Ecto neural progenitor cell (in vitro differentiated cells): ENCODE results near the gene C1QTNF12.
"Not testable (repeated sequence)": the region's sequence is repeated elsewhere in the genome, so short reads cannot be mapped to it uniquely, and the experiment has no call there.

Source experiments
- DNase-seq: peaks from one replicate; pipeline ENCODE4 v3.0.0-alpha.2; 2018; ENCODE audit warnings: low spot score

The C1QTNF12 gene

GRCh38 chr1:1259540-1259939, 13.0 kb upstream of the C1QTNF12 start:
- no peak for DNase-seq

- no peak for DNase-seq
Measured at GRCh38 chr1:1259119-1259488, 12.6 kb upstream of the C1QTNF12 start.

GRCh38 chr1:1256956-1257871, 10.7 kb upstream of the C1QTNF12 start:
- no peak for DNase-seq

- DNase-seq: no peak
Measured at GRCh38 chr1:1255611-1256010, 9.1 kb upstream of the C1QTNF12 start.

- DNase-seq: no peak
Measured at GRCh38 chr1:1255078-1255477, 8.6 kb upstream of the C1QTNF12 start.

DNA sequence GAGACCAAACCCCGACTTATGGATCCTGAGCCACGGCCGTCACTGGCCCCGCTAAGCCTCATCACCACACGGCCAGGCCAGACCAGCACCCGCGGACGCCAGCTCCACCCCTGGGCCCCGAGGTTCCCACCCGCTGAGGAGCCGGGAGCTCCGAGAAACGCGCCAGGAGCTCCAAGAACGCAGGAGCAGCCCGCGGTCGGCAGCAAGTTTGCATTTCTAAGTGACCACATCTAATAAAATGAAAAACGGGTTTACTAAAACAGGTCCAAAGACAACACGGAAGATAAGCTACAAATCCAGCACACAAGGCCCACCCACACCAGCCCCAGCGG, 8.1 kb upstream of the C1QTNF12 start:
- DNase-seq: no peak

DNA sequence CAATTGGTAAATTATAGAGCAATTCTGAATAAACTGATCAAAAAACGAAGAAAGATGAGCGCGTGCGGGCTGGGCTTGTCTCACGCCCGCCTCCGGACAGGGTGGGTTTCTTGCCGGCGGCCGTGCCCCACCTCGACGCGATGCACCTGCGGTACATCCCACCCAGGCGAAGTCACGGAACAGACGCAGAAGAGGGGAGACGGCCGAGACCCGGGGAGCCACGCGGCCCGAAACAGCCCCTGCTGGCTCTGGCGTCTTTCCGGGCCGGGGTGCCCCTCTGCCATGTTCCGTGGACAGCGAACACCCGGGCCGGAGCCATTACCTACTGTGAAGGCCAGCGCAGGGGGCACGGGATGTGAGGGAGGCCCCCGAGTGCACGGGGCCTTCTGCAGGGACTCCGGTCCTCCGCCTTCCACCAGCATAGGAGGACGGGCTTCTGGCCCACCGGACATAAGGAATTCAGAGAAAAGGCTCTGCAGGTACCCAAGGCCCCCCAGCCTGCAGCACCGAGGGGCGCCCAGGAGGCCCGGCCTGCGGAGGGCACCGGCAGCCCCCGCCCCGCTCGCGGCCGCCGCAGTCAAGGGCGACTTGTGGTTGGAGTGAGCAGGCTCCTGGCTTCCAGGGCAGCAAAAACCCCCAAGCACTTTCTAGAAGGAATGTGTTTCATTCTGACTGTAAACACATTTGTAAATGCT, 7.6 kb upstream of the C1QTNF12 start:
- no peak for DNase-seq

DNA sequence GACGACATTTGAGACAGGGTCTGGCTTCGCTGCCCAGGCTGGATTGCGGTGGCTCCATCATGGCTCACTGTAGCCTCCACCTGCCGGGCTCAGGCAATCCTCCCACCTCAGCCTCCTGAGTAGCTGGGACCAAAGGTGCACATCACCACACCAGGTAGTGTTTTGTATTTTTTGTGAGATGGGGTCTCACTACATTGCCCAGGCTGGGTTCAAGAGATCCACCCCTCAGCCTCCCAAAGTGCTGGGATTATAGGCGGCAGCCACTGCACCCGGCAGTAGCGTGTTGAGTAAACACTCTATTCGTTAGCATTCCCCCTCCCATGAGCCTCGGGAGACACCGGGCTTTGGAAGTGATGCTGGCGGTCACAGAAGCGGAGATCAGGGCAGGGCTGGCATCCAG, 6.8 kb upstream of the C1QTNF12 start:
- no peak for DNase-seq

DNA sequence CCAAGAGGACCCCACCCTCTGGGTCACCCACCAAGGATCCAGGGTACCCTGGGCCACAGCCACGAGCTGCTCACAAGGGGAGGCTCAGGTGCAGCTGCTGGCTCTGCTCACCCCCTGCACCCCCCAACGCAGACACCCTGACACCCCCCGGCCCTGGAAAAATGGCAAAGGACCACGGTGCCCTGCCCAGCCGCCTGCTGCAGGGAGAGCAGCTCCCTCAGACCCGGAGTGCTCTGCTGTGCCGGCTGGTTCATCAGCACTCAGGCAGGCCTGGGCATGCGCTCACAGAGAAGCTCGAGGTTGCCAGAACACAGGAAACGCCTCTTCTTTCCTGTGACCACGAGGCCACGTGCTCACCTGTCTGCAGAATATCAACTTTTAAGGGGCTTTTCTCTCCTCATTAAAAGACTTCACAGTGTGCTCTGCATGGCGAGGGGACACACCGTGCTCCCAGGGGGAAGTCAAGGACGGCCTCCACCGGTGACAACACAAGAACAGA, 4.3 kb upstream of the C1QTNF12 start:
- DNase-seq: no peak

DNA sequence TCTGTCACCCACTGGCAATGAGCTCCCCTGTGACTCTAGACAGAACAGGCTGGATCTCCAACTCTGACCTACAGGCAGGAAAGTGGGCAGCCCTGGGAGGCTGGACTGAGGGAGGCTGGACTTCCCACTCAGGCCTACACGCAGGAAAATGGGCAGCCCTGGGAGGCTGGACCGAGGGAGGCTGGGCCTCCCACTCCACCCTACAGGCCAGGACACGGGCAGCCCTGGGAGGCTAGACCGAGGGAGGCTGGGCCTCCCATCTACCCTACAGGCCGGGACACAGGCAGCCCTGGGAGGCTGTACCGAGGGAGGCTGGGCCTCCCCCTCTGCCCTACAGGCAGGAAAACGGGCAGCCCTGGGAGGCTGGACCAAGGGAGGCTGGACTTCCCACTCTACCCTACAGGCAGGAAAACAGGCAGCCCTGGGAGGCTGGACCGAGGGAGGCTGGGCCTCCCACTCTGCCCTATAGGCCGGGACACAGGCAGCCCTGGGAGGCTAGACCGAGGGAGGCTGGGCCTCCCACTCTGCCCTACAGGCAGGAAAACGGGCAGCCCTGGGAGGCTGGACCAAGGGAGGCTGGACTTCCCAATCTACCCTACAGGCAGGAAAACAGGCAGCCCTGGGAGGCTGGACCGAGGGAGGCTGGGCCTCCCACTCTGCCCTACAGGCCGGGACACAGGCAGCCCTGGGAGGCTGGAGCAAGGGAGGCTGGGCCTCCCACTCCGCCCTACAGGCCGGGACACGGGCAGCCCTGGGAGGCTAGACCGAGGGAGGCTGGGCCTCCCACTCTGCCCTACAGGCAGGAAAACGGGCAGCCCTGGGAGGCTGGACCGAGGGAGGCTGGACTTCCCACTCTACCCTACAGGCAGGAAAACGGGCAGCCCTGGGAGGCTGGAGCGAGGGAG, 1.7 kb upstream of the C1QTNF12 start:
- DNase-seq: not testable (repeated sequence)

DNA sequence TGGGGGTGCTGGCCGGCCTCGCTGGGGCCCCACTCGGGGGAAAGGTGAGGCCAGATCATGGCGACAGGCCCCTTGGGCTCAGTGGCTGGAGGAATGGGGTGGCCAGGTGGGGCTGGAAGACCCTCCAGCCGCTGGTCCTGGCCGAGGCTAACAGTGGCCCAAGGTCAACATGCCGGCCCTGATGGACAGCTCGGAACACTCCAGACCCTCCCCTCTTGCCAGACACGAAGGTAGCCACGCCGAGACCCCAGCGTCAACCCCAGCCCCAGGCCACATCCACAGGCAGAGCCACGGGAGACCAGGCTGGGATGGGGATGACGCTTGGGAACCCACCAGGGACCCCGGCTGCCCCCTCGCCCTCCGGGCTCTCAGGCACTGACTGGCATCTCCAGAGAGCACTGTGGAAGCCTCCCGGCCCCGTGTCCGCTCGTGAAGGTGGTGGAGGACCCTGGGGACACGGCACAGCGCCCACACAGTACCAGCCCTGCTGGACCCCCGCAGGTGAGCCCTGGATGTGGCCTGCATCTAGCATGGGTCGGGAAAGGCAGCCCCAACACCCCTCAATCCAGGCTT, 905 bp upstream of the C1QTNF12 start:
- DNase-seq: no peak

DNA sequence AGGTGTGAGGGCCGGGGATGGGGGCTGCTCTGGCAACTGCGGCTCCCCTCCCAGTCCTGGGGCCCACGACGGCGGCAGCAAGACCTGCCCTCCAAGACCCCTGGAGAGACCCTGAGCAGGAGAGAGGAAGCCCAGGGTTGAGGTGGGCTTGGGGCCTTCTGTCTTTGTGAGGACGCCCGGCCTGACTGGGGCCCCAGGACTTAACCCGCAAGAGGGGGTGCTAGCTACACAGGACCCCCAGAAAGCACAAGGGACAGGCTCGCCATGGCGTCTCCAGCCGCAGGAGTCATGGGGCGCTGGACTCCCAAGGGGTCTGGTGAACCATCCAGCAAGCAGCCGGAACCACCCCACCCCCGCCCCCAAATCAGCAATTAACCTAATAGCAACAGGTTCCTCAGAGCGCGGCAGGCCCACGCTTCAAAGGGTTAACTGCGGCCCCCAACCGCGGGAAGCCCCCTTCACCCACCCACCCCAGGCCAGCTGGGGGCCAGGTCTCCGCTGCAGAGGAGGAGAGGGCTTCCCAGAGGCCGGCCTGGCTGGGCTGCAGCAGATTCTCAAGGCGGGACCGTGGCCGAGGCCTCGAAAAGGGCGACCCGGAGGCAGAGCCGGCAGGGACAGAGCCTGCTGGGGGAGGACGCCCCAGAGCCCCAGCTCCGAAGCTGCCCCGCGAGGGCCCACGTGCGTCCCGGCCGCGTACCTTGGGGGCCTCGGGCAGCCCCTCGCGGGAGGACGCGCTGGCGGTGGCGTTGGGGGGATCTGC, 525 bp downstream of the C1QTNF12 start:
- DNase-seq: no peak

DNA sequence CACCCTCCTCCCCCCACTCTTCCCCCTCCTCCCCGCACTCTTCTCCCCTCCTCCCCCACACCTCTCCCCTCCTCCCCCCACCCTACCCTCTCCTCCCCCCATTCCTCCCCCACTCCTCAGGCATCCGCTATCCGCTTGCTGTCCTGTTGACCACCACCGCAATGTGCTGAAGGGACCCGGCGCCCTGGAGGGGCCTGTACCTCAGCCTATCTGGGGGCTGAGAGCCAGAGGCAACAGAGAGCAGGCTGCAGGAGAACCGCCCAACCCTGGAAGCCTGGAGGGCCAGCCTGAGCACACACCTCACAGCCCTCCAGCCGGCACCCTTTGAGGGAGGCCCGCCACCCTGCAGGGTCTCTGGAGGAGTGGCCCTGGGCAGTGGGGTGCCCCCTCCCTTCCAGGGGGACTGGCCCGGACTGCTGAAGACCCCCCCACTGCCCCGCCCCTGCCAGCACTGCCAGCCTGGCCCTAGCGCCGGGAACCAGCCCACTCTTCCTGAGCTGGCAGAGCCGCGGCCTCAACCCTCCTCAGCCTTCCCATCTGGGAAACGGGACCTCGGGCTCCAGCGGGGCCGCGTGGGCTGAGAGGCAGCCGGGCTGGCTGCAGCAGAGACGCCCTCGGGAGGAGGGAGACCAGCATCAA, 1.2 kb downstream of the C1QTNF12 start:
- DNase-seq: no peak

DNA sequence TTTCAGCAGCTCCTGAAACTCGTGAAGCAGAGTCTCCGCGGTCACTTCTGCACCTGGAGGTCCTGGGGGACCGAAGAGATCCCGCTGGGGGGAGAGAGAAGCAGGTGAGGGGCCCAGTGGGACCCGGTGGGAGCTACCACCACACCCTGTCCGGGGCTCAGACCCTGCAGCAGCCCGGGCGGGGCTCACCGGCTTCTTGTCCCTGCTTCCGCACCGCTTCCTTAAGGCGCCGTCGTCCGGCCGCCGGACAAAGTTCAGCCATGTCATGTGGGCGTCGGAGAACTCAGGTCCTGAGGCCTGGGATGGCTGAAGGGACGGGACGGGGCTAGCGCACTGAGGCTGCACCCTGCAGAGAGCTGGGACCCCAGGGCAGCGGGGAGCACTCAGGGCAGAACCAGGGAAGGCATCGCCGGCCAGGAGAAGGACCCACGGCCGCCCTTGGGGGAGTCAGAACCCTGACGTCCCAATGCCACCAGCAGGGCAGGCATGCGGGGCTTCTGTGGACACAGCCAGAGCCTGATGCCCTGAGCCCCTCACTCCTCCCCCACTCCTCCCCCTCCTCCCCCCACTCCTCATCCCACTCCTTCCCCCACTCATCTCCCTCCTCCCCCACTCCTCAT, 2.2 kb downstream of the C1QTNF12 start:
- no peak for DNase-seq

- DNase-seq: no peak
Measured at GRCh38 chr1:1243807-1244191, 2.7 kb downstream of the C1QTNF12 start.

DNA sequence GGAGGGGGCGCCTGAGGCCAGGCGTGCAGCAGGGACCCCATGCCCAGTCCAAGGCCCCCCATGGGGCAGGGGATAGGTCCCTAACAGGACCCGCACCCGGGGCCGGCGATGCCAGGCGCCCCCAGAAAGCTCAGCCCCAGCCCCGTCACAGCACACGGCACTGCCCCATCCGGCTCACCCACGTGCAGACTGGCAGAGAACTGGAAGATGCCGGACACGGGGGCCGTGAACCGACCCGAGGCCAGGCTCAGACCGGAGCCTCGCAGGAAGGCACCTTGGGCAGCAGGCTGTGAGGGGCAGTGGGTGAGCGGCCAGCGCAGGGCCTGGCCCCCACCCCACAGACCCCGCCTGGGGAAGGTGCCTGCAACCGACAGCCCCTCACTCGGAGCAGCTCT, 3.3 kb downstream of the C1QTNF12 start:
- DNase-seq: no peak

GRCh38 chr1:1242461-1243265, 3.9 kb downstream of the C1QTNF12 start:
- no peak for DNase-seq

- no peak for DNase-seq
Measured at GRCh38 chr1:1241588-1242219, 4.8 kb downstream of the C1QTNF12 start.
